Measurements from ENCODE around the gene OR4M1. TPM values are rescaled to one million over a fixed set of nuclear protein-coding genes. Genes with fewer than 3 reads are reported as not detected.

OR4M1 gene
- total and polyA plus RNA-seq, 9 of the 15 experiments (the other 6 are each of a cell fraction or from before 2014, with no cell fraction given) = not detected

GRCh38 chr14:19729763-19730162, 43.5 kb upstream of the OR4M1 start:
- Histone ChIP-seq H3K79me2 (ENCODE audit: control insufficient read depth, insufficient read depth, low read length) (no peaks in the 10 kb centered on the region), H3K27me3 (ENCODE audit: control insufficient read depth in 2 of 2, insufficient read depth in 2 of 2, low read length in 2 of 2) (no peaks in the 10 kb centered on the region), H3K9me1 (ENCODE audit: control insufficient read depth, insufficient read depth, low read length) (no peaks in the 10 kb centered on the region), H3K4me3 (no peak overlapping the region), H3K9ac (ENCODE audit: insufficient read depth in 1 of 2, low read depth in 2 of 2, low read length in 2 of 2) (no peak overlapping the region), H4K20me1 (replicated peaks; ENCODE audit: control insufficient read depth, insufficient read depth, low read length) (no peaks in the 10 kb centered on the region), H3K36me3 (ENCODE audit: control insufficient read depth, insufficient read depth, low read length) (no peaks in the 10 kb centered on the region), H3K4me2 (ENCODE audit: insufficient read depth, low read length) (no peak overlapping the region), H3K4me1 (replicated peaks in 1 of 2; ENCODE audit: control insufficient read depth in 2 of 2, insufficient read depth in 2 of 2, low read length in 2 of 2) (no peaks in the 10 kb centered on the region), H3K27ac (ENCODE audit: extremely low read depth, low read depth, low read length) (no peak overlapping the region), H3K9me3 (replicated peaks; ENCODE audit: control insufficient read depth, insufficient read depth, low read depth, low read length) (no peaks in the 10 kb centered on the region), H2AFZ (ENCODE audit: low read depth, low read length) (no peak overlapping the region)
- BruUV-seq (replicated peaks) = no TSS peak
- in situ Hi-C loops (cut with MboI) (no loop called here), intact Hi-C loops (cut with micrococcal nuclease) (no loop called here)
- ATAC-seq (no peak), FAIRE-seq (no peak), DNase-seq (ENCODE audit: extremely low read depth in 1 of 4, low spot score in 3 of 4) (no peak)
- 8% methylated on average over 2 of the region's 2 CpGs for WGBS (ENCODE audit: insufficient coverage, low coverage, missing lambda C conversion rate)
- CTCF ChIA-PET (ENCODE audit: low intra/inter-chr PET ratio) = no interaction called here
- POLR2A ChIA-PET = no interaction called here
- TF ChIP-seq STAT5B (CRISPR knock-in tag; IDR thresholded peaks at IDR 0.05) (no peak), SFPQ (IDR thresholded peaks at IDR 0.05; ENCODE audit: low read depth, low read length) (no peak), SRSF7 (optimal IDR thresholded peaks at IDR 0.05; ENCODE audit: low read depth, low read length) (no peak), HDAC2 (IDR thresholded peaks at IDR 0.05) (no peak), NR4A1 (CRISPR knock-in tag; IDR thresholded peaks at IDR 0.05) (no peak), NR4A1 (tag; IDR thresholded peaks at IDR 0.05) (no peak), GABPB1 (CRISPR knock-in tag; IDR thresholded peaks at IDR 0.05) (no peak), ZNF232 (CRISPR knock-in tag; IDR thresholded peaks at IDR 0.05) (no peak), ZNF384 (IDR thresholded peaks at IDR 0.05; ENCODE audit: low read depth, low read length) (no peak), USF1 (CRISPR knock-in tag; IDR thresholded peaks at IDR 0.05) (no peak), ZBTB43 (CRISPR knock-in tag; IDR thresholded peaks at IDR 0.05) (no peak), SREBF2 (CRISPR knock-in tag; IDR thresholded peaks at IDR 0.05) (no peak), GABPA (tag; conservative IDR thresholded peaks at IDR 0.05; ENCODE audit: low read depth) (no peak), CREB3L1 (IDR thresholded peaks at IDR 0.05; ENCODE audit: borderline replicate concordance, low read depth) (no peak), TFAM (CRISPR knock-in tag; conservative IDR thresholded peaks at IDR 0.05) (no peak)
